Subcutaneous adipose tissue (tissue), 4 donors: Measurements from ENCODE around the gene NEU1. TPM values are rescaled to one million over a fixed set of nuclear protein-coding genes. Genes with fewer than 3 reads are reported as not detected.

Experiments used
- CTCF ChIP-seq: fragments of 450-650 bp; IDR thresholded peaks from one replicate; pipeline ENCODE4 v1.5.1; 2016; ENCODE audit warnings: low read depth, mild to moderate bottlenecking, control low read depth, antibody characterized with exemption, moderate library complexity
- total RNA-seq, 4 donors: library from RNA; depleted of rRNA; stranded (reverse); fragments of >200 nt; gene quantifications; one replicate each; pipeline ENCODE4 v1.1.0, GENCODE V29; 2016

NEU1 gene
- total RNA-seq: 10 to 100 TPM; 24.9 to 46.6 (median 40.2) TPM

DNA sequence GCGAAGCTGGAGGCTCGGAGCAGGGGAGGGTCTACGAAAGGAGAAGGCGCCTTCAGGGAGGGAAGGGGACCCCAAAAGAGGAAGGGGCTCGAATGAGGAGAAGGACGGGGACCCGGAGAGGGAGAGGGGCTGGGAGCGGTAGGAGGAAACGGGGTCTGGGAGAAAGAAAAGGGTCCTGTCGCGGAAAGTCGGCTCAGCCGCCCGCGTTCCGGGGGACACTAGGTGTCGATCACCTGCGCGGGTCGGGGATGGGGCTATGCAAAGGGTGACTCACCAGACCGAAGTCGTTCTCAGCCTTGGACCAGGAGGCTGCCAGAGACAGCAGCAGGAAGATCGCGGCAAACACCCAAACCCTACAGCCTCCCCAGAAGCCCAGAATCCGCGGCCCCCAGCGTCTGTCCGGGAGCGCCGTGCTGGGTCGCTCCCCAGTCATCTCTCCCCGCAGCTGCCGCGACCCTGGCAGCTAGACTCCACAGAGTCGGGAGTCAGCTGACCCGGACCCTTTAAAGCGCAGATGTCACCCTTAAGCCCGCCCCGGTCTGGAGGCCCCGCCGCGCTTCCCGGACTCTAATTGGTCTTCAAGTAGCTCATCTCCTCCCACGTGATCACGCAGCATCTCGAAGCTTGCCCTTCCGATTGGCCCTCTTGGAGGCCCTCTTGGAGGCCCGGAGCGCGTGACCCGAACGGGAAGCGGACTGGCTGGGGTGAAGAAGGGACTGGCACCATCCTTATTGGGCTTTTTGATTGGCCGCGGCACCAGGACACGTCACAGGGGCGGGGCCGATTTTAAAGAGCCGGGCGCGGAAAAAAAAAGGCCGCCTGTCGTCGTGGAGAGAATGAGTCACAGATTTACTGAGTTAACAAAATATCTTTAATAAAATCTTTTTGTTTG lies at the start of gene NEU1:
NEU1 (minus strand) TSS at position 478 of the 892 bp plus-strand sequence; CDS start at position 433, 45 bp downstream.
- no peak for TF ChIP-seq CTCF

DNA sequence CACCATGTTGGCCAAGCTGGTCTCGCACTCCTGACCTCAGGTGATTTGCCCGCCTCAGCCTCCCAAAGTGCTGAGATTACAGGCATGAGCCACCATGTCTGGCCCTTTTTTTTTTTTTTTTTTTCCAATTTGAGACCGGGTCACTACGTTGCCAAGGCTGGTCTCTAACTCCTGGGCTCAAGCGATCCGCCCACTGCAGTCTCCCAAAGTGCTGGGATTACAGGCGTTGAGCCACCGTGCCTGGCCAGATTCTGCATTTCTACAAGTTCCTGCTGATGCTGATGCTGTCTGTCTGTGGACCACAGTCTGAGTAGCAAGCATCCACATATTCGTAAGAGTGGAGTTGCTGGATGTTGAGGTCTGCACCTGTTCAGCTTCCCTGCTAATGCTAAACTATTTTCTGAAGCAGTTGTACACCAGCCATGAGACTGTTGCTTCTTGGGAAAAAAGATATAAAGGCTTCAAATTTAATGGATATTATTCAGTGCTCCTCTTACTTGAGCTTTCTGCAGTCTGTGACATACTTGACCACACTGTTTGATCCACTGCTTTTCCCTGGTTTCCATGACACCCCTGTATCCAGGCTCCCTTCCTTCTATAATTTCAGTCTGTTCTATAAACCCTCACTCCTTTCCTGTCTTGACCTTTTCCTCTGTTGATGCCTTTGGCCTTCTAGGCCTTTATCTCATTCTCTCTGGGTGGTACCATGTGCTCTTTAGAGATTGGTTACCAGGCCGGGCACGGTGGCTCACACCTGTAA lies 49.4 kb upstream of the NEU1 start:
- no peak for TF ChIP-seq CTCF

GRCh38 chr6:31908791-31909190 lies 46.2 kb upstream of the NEU1 start:
- TF ChIP-seq CTCF: no peak

- TF ChIP-seq CTCF: no peak
Observed at GRCh38 chr6:31907158-31907813, 44.7 kb upstream of the NEU1 start.

GRCh38 chr6:31906122-31906521 lies 43.5 kb upstream of the NEU1 start:
- no peak for TF ChIP-seq CTCF

DNA sequence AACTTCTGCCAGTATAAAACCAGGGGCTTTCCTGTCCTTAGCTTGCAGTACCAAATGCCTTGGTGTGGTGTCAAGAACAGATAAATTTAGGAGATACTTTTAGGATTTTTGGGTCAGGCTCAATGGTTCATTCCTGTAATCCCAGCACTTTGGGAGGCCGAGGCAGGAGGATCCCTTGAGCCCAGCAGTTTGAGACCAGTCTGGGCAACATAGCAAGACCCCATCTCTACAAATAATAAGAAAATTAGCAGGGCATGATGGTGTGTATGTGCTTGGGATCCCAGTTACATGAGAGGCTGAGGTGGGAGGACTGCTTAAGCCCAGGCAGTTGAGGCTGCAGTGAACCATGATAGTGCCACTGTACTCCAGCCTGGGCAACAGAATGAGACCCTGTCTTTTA lies 42.4 kb upstream of the NEU1 start:
- no peak for TF ChIP-seq CTCF

GRCh38 chr6:31903957-31904356 lies 41.3 kb upstream of the NEU1 start:
- no peak for TF ChIP-seq CTCF
